D341Med (cell line): Measurements from ENCODE around the gene EGLN2.
"Not testable (repeated sequence)": the region's sequence is repeated elsewhere in the genome, so short reads cannot be mapped to it uniquely, and the experiment has no call there.

Experiments used
- DNase-seq: peaks from one replicate; pipeline ENCODE4 v3.0.0; 2012; ENCODE audit warnings: low spot score

EGLN2 gene

GRCh38 chr19:40819479-40820234 is 20.7 kb downstream of the EGLN2 start:
- DNase-seq = not testable (repeated sequence)

GRCh38 chr19:40822161-40822560 is 23.2 kb downstream of the EGLN2 start:
- DNase-seq = no peak

GRCh38 chr19:40822704-40823553 is 23.9 kb downstream of the EGLN2 start:
- not testable (repeated sequence) for DNase-seq

GRCh38 chr19:40824916-40825315 is 25.9 kb downstream of the EGLN2 start:
- not testable (repeated sequence) for DNase-seq

- not testable (repeated sequence) for DNase-seq
Observed at GRCh38 chr19:40825460-40826095, 26.6 kb downstream of the EGLN2 start.

- not testable (repeated sequence) for DNase-seq
Observed at GRCh38 chr19:40826312-40826698, 27.3 kb downstream of the EGLN2 start.

GRCh38 chr19:40826699-40827385 is 27.9 kb downstream of the EGLN2 start:
- DNase-seq = not testable (repeated sequence)

- no peak for DNase-seq
Observed at GRCh38 chr19:40827386-40828247, 28.6 kb downstream of the EGLN2 start.

GRCh38 chr19:40829205-40829604 is 30.2 kb downstream of the EGLN2 start:
- no peak for DNase-seq

- not testable (repeated sequence) for DNase-seq
Observed at GRCh38 chr19:40830741-40831140, 31.8 kb downstream of the EGLN2 start.

GRCh38 chr19:40831502-40832430 is 32.8 kb downstream of the EGLN2 start:
- DNase-seq = no peak

- not testable (repeated sequence) for DNase-seq
Observed at GRCh38 chr19:40832431-40832790, 33.4 kb downstream of the EGLN2 start.

GRCh38 chr19:40833728-40834533 is 34.9 kb downstream of the EGLN2 start:
- DNase-seq = not testable (repeated sequence)

- DNase-seq = no peak
Observed at GRCh38 chr19:40836754-40837429, 37.9 kb downstream of the EGLN2 start.

- not testable (repeated sequence) for DNase-seq
Observed at GRCh38 chr19:40838477-40838876, 39.5 kb downstream of the EGLN2 start.

- DNase-seq = not testable (repeated sequence)
Observed at GRCh38 chr19:40842012-40842411, 43.0 kb downstream of the EGLN2 start.

GRCh38 chr19:40842997-40843652 is 44.1 kb downstream of the EGLN2 start:
- DNase-seq = not testable (repeated sequence)

- DNase-seq = not testable (repeated sequence)
Observed at GRCh38 chr19:40843653-40844052, 44.7 kb downstream of the EGLN2 start.
